OCI-LY7 (cell line): ENCODE measurements around the gene EXOC4.

Experiments
- EZH2phosphoT487 ChIP-seq: fragments of 200-600 bp; sonication (generic); IDR thresholded peaks from 2 replicates; pipeline ENCODE4 v1.6.1; 2018; ENCODE audit warnings: low read depth, borderline replicate concordance, mild to moderate bottlenecking, mixed run types, antibody characterized with exemption, low read length, moderate library complexity, mixed read lengths
- TF ChIP-seq, protein P1 (sequence below): fragments of 200-600 bp; sonication (generic); conservative IDR thresholded peaks from 2 replicates; pipeline ENCODE4 v1.5.1; 2014; ENCODE audit warnings: mild to moderate bottlenecking, antibody characterized with exemption, low read length, moderate library complexity, mixed read lengths

DNA sequence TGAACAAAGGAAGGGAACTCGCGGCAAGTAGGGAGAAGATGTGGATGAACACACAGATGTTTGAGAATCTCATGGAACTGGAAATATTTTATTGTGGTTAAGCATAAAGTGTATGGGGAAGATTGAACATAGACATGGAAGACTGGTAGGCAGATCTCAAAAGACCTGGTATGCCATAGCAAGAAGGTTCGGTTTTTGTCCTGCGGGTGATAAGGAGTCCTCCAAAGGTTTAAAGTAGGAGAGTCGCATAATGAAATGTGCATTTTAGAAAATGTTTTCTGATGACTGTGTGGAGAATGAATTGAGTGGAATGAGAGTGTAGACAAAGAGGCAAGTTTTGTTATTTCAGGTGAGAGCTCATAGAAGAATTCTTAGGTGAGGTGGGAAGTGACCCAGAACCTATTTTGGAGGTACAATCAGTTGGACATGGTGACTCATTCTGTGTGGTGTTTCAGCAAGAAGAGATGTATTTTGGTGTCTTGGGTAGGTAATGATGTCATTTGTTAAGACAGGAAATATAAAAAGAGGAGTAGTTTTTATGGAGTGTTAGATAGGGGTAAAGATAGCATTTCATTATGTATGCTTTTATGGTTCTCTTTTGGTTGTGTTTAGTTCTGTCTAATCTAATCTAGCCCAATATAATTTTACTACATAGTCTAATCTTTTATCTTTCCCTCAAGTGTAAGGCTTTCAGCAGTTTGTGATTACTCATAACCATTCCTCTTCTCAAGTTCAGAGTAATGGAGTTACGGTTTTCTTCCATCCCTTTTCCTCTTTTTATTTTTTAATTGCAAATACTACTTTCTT, 239.2 kb downstream of the EXOC4 start:
- TF ChIP-seq, protein P1, sequence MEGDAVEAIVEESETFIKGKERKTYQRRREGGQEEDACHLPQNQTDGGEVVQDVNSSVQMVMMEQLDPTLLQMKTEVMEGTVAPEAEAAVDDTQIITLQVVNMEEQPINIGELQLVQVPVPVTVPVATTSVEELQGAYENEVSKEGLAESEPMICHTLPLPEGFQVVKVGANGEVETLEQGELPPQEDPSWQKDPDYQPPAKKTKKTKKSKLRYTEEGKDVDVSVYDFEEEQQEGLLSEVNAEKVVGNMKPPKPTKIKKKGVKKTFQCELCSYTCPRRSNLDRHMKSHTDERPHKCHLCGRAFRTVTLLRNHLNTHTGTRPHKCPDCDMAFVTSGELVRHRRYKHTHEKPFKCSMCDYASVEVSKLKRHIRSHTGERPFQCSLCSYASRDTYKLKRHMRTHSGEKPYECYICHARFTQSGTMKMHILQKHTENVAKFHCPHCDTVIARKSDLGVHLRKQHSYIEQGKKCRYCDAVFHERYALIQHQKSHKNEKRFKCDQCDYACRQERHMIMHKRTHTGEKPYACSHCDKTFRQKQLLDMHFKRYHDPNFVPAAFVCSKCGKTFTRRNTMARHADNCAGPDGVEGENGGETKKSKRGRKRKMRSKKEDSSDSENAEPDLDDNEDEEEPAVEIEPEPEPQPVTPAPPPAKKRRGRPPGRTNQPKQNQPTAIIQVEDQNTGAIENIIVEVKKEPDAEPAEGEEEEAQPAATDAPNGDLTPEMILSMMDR, result no peak
- TF ChIP-seq EZH2phosphoT487, result no peak
